Gastroesophageal sphincter (tissue), 3 donors: ENCODE data around the gene ATP5MC3.

Source experiments
- EP300 ChIP-seq: sonication (generic); formaldehyde crosslinking; IDR thresholded peaks from one replicate; pipeline ENCODE4 v1.6.1; 2017; ENCODE audit warnings: antibody characterized with exemption, mild to moderate bottlenecking
- POLR2A ChIP-seq, 2 donors: fragments of 450-650 bp; IDR thresholded peaks; one replicate each; pipeline ENCODE4 v1.6.1; 2017; ENCODE audit warnings: antibody characterized with exemption in 2 of 2, mild to moderate bottlenecking in 2 of 2, moderate library complexity in 1 of 2
- POLR2AphosphoS5 ChIP-seq: sonication (generic); formaldehyde crosslinking; IDR thresholded peaks from one replicate; pipeline ENCODE4 v1.6.1; 2017; ENCODE audit warnings: antibody characterized with exemption
- TF ChIP-seq, protein P1 (sequence below), 4 experiments: fragments of 200-600 bp in 2 of 4; fragments of 450-650 bp in 2 of 4; sonication (generic) in 1 of 4; IDR thresholded peaks; one replicate each; pipeline ENCODE4 v1.5.1; 2017 to 2019; ENCODE audit warnings: antibody characterized with exemption in 4 of 4, mild to moderate bottlenecking in 2 of 4, moderate library complexity in 2 of 4

DNA sequence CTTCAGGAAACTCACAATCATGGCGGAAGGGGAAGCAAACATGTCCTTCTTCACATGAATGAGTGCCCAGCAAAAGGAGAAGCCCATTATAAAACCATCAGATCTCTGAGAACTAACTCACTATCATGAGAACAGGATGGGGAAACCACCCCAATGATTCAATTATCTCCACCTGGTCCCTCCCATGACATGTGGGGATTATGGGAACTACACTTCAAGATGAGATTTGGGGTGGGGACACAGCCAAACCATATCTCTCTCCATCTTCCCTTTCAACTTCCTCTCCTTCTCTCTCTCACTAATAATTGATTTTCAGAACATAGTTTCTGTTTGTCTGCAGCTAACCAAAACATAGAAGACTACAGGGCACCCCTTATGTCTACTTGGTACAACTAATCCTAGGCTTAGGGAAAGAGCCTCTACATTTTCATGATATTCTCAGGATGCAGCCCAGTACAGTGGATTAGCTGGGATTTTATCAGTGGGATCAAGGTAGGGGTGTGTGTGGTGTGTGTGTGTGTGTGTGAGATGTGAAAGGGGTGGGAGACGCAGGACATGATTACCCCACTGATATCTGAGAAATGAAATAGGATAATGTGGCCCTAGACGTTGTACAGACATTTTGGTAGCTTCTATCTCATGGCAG, 10.7 kb downstream of the ATP5MC3 start:
- TF ChIP-seq, protein P1, sequence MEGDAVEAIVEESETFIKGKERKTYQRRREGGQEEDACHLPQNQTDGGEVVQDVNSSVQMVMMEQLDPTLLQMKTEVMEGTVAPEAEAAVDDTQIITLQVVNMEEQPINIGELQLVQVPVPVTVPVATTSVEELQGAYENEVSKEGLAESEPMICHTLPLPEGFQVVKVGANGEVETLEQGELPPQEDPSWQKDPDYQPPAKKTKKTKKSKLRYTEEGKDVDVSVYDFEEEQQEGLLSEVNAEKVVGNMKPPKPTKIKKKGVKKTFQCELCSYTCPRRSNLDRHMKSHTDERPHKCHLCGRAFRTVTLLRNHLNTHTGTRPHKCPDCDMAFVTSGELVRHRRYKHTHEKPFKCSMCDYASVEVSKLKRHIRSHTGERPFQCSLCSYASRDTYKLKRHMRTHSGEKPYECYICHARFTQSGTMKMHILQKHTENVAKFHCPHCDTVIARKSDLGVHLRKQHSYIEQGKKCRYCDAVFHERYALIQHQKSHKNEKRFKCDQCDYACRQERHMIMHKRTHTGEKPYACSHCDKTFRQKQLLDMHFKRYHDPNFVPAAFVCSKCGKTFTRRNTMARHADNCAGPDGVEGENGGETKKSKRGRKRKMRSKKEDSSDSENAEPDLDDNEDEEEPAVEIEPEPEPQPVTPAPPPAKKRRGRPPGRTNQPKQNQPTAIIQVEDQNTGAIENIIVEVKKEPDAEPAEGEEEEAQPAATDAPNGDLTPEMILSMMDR (IDR thresholded peaks at IDR 0.05) = no peak
- TF ChIP-seq POLR2AphosphoS5 = no peak
- TF ChIP-seq EP300 = no peak
- TF ChIP-seq POLR2A (IDR thresholded peaks at IDR 0.05) = no peak
